Endothelial cell of umbilical vein (primary cell): ENCODE measurements around the gene NR1I3.

Experiments
- CTCF ChIP-seq, 2 donors: IDR thresholded peaks; 1 replicate in 1 of 2; 2 replicates in 1 of 2; pipeline ENCODE4 v1.5.1; 2011; ENCODE audit warnings: low read length in 2 of 2, mild to moderate bottlenecking in 2 of 2, moderate library complexity in 2 of 2, control low read depth in 1 of 2, inconsistent platforms in 1 of 2, low read depth in 1 of 2; ENCODE audit not compliant: insufficient read depth in 1 of 2; ENCODE audit errors: extremely low read depth in 1 of 2
- POLR2A ChIP-seq: IDR thresholded peaks from 2 replicates; pipeline ENCODE4 v1.6.1; 2012; ENCODE audit warnings: low read depth, mild to moderate bottlenecking, control low read depth, low read length
- TF ChIP-seq, protein P1 (sequence below): IDR thresholded peaks from 2 replicates; pipeline ENCODE4 v1.6.1; 2011; ENCODE audit not compliant: insufficient read depth, insufficient read length

GRCh38 chr1:161238039-161238473 is at the start of gene NR1I3:
- TF ChIP-seq CTCF (IDR thresholded peaks at IDR 0.05; ENCODE audit: extremely low read depth in 1 of 2, insufficient read depth in 1 of 2, low read depth in 1 of 2, low read length in 2 of 2) (no peak), POLR2A (no peak)
- TF ChIP-seq, protein P1, sequence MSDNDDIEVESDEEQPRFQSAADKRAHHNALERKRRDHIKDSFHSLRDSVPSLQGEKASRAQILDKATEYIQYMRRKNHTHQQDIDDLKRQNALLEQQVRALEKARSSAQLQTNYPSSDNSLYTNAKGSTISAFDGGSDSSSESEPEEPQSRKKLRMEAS = no peak
